HG03378 (cell line): ENCODE data around the gene SH3RF3.

Experiments
- ATAC-seq: cut with Tn5 transposase; IDR thresholded peaks from one replicate; pipeline ENCODE4 v1.9.1; 2021; ENCODE audit warnings: mild to moderate bottlenecking, moderate library complexity; ENCODE audit not compliant: unreplicated experiment

The SH3RF3 gene

DNA sequence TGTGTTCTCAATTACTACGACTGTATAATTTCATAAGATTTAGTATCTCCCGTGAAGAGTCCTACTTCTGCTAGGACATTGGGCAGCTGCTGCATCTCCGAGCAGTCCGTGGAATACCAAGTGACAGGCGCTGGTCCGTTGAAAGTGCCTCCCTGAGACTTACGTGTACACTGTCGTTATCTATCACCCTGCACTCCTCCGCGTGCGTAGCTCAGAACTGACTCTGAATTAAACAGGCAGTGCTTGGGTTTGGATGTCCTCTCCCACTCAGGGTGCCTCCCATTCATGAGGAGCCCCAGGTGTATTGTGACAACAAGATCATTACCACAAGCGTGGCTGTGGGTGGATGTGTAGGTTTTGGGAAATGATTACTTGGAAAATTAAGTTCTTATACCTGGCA, 148.4 kb downstream of the SH3RF3 start:
- ATAC-seq: no peak

DNA sequence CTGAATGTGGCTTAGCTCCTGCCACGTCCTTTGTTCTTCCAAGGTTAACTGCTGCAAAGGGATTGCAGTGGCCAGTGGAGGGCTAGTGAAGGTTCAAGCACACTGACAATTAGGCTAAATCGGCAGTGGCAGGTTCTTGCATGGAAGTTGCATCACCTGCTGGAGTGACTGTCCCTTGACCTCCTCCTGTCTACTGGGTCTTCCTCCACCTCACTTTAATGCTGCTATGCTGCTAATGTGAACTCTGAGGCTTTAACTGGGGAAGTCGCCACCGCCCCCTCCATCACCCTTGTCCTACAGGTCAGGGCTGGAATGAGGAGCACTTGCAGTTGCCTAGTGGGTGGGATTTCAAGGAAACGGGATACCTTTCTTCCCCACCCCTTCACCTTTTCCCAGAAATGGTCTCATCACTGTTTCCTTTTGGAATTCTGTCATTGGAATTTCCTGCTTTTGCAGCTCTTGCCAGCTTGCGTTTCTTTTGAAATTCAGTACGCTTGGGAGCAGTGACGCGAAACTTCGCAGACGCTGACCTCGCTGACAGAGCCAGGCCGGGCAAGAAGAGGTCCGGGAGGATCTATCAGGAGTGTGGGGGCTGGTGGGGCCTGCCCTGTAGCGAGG, 150.3 kb downstream of the SH3RF3 start:
- no peak for ATAC-seq

DNA sequence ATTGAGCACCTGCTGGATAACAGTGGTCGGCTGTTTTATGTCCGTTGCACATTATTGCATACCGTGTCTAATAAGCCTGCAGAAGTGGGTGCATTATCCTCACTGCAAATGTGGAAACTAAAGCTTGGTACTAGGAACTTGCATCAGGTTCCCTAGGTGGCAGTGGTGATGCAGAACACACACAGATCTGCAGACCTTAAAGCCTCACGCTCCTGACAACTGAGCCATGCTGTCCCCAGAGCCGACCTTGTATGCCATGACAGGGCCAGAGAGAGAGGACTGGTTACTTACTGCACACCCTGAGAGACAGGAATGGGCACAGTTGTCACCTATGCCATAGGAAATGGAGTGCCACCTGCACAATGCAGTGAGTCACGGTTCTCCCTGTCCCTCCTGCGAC, 151.8 kb downstream of the SH3RF3 start:
- ATAC-seq: no peak

DNA sequence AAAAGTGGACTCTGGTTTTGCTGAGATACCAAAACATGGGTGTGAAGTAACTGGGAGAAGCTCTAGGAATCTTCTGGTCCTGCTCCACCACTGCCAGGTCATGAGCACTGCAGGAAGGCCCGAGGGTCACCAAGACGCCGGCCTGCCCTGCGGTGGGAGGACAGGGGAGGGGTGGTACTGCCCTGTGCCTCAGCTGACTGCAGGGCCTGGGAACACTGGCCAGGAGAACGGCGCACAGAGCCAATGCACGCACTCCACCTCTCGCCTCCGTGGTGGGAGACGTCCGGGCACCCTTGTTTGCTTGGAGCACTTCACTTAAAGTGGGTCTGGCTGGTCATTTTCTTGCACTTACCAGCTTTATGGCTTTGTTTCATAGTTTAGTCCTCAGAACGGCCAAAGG, 153.4 kb downstream of the SH3RF3 start:
- ATAC-seq: no peak

DNA sequence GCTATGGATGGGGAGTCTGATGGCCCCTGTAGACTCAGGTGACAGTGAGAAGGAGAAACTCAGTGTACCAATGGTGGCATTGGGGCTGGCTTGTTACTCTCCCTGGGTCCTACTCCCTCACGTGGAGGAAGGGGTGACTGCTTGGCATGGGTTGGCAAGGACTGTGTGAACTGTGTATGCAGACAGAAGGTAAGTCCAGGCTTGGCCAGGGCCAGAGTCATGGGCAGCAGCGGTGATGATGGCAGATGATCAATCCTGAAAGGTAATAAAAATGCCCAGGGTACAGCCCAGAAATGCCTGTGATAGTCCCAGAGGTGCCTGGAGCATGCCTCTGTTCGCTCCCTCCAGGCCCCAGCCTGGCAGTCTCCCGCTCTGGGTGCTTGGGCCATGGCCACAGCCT, 153.9 kb downstream of the SH3RF3 start:
- ATAC-seq: no peak

DNA sequence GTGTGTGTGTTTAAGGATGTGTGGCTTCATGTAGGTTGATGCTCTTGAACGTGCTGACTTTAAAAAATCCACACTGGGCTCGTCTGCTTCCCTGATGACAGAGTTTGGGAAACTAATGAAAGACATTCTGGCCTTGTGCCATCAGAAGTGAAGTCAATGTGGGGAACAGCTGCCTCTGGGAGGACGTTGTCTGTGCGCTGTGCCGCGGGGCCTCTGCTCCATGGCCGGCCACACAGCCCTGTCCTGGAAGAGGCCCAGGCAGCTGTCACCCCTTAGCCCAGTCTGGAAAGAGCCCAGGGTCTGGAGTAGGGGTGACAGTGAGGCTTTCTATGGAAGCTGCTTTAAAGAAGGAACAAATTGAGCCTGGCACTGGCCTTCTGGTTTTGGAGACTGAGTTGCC, 155.8 kb downstream of the SH3RF3 start:
- ATAC-seq: no peak

DNA sequence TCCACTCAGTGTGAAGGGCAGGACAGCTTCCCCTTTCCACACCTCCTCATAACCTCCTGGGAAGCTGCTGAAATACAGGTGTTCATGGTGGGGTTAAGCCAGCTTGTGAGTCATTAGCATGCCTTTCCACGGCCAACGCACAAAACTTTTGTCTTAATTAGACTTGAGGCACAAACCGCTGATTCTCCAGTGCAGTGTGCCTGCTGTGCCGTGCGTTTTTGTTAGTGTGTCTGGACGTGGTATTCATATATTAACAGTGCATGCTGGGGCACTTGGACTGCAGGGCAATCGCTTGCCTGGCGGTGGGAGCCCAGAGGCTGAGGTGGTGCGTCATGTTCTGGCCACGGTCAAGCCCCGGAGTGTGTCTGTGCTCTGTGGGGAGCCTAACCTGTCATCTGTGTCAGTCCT, 156.2 kb downstream of the SH3RF3 start:
- no peak for ATAC-seq

DNA sequence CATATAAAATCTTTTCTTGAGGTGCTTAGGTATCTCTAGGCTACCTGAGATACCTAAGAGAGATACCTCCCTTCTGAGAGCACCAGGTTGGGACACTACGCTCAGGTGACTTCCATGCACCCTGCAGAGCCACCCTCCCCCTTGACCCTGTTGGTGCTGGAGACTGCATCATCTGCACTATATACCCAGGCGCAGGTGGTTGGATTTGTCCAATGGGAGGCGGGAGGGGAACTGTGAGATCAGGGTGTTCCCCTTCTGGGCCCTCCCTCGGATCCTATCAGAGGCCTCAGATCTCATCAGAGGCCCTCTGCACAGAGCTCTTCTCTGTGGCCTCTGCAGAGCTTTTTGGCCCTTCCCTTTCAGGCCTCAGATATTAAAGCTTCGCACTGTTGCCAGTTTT, 158.4 kb downstream of the SH3RF3 start:
- ATAC-seq: no peak

DNA sequence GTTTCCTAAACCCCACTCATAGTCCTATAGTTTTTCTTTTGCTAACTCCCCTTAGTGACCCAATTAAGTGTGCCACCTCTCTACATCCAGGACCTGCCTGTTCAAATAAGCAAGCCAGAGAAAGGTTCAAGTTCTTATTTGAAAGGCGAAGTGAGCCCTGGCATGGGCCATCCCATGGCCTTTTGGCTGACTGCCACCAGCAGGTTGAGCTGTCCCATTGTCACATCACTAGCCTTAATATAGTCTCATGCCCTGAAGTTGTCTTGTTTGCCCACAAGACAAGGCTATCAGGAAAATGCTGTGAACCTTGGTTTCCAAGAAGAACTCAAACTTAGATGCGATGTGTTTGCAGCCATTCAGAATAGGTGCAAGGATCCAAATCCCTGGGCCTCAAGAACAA, 158.8 kb downstream of the SH3RF3 start:
- ATAC-seq: no peak

DNA sequence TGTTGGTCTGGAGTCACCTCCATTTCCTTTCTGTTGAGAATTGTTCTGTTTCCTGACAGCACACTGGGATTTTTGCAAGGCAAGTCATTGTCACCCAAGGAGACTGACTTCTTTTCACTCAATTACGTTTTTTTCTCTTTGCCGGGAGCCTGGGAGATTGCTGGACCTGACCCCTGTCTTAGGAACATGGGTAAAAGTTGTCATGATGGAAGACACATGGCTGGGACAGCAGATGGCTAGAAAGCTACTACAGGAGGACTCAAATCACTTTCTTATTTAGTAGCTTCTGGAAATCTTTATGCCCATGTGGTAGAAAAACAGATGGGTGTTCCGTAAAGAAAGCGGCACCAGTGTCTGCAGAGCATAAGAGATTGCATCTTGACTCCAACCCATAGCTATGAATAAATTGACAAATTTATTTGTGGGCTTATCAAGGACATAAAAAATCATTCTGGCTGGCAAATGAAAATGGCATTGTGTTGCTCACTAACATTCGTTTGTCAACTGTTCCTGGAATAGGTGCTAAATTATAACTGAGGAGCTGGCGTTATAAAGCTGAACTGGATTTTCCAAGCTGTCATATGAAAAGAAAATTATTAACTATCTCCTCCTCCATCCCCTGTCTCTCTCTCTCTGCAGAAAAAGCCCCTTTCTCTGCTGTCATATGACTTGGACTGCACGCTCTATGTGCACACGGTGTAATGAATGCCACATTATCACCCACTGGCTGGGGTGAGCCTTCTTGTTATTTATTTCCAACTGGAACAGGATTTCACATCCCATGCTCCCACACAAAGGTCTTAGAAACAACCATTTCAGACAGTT, 159.8 kb downstream of the SH3RF3 start:
- ATAC-seq: no peak

DNA sequence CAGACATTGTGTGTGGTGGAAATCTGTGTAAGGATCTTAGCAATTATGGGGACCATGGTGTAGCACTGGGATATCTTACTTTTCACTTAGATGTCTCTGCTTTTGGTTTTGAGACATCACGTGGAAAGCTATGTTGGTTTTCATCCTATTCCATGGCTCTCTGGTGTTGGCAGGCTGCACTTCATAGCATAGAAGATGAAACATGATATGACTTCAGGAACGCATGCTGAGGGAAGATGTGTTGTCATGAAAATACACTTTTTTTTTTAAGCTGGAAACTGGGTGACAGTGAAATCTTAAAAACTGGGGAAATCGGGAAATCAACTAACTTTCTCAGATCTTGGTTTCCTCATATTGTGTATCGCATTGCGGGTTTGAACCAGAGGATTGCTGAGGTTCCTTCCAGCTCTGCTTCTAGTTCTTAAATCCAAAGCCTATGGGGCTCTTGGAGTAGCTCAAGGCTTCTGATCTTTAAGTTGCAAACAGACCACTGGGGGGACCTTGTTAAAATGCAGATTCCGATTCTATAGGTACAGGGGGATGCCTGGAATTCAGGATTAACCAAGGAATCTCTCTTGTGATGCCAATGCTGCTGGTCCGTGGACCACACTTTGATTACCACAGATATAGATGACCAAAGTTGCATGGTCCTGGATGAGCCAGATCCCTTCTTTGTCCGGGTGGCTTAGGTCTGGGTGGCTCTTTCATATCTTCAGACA, 160.7 kb downstream of the SH3RF3 start:
- ATAC-seq: no peak

DNA sequence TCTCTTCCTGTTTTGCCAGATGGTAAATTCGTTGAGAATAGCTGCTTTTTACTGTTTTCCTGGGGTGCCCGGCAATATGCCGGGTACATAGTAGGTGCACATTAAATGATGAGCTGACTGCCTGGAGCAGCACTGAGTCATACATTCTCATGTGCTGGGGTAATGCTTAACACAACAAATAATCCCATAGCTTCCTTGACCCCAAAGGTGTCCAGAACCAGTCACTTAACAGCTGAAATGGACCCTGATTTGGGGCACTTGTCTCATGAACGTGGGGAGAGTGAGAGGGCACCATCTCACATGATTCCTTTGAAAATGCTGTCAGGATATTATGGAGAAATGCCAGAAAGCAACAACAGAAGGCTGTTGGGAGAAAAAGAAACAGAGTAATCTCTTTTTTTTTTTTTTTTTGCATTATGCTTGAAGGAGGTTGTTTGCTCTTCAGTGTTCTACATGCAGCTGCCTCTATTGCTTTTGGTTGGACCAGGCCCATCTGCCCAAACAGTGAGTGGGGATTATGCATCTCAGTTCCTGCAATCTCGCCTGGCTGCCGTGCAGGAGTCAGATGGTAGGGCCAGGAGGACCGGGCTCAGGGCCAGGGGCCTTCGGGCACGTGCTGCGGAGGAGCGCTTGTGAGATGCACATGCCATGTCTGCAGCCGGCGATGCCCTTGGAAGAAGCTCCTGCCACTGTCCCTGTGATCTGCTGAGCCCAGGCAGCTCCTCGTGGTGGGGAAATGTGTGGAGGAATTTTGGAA, 162.1 kb downstream of the SH3RF3 start:
- no peak for ATAC-seq

DNA sequence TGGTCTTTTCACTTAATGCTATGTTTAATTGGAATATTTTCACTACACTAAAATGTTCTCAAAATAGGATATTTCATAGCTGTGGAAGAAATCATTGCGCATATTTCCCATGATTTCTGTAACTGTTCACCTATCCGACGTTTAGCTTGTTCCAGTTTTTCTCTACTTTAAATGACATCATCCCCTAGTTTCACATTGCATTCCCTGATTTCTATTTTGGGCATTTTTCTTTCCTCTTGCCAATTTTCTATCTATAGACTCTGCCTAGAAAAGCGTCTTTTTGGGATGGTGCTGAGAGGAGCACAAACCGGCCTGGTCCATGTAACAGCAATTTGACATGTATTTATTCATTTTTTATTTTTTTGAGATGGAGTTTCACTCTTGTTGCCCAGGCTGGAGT, 163.4 kb downstream of the SH3RF3 start:
- no peak for ATAC-seq

DNA sequence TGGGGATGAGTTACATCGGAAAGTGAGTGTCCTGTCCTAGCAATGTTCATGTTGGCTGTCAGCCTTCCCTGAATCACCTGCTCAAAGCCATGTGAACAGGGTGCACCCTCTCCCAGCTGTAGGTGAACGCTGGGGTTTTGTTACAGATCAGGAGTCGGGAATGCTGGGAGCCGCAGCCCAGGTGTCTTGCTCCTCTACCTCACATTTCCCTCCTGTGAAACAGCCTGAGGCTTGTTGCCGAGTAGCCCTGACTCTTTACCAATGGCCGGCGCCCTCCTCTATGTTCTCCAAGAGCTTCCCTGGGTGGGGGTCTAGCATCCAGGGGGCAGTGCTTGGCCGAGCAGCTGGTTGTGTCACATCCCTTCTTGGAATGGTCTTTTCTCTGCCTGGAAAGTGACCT, 164.7 kb downstream of the SH3RF3 start:
- no peak for ATAC-seq

DNA sequence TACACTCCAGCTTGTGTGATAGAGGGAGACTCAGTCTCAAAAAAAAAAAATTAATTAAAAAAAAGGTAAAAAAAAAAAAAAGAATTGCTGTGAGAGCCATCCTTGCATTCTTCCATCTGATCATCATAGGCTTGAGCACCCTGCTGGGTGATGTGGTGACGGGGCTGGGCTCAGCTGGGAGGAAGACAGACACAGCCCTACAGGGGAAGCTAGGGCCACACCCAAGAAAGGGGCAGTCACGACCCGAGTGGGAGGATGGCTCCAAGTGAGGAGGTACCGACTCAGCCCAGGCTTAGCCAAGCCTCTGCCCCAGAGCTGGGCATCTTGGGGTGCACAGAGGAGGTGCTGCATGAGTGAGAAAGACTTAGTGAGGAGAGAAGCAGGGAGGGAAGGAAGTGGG, 165.5 kb downstream of the SH3RF3 start:
- ATAC-seq: no peak

DNA sequence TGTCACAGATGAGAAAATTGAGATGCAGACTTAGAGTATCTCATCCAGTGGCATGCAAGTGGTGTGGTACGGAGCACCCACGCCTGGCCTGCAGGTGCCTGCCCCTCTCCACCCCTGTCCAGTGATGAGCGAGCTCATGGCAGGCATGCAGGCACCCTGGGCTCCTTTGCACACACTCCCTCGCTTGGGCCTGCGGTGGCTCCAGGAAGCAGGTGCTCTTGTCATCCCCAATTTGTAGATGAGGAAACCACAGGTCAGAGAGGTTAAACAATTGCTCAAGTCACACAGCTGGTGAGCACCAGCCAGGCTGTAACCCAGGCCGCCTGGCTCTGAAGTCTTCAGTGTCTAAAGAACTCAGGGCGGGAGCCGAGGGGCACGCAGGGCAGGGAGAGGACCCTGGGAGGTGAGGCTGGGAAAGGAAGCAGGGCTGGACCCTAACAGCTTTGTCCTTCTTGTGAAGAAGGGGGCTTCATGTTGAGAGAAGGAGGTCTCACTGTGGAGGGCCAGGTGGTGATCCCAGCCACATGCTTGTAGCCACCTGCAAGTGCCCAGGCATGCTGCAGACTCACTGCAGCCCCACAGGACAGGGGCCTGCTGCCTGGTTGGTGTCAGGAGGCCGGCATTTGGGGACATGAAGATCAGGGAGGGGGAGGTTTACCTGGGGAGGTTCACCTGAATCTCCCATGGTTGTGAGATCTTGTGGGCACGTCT, 166.2 kb downstream of the SH3RF3 start:
- no peak for ATAC-seq

DNA sequence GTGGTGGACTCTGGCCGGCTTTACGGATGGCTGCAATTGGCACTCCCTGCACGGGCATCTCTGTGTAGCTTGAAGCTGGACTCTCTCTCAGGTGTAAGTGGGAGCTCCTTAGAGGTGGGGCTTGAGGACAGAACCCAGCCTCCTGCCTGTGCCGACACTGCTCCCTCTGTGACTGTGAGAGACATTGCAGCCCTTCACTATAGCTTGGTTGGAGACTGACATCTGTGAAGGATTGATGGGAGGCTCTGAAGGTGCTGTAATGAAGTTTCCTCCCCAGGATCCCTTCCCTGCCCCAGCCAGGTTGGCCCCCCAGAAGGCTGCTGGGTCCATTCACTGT, 166.7 kb downstream of the SH3RF3 start:
- no peak for ATAC-seq

DNA sequence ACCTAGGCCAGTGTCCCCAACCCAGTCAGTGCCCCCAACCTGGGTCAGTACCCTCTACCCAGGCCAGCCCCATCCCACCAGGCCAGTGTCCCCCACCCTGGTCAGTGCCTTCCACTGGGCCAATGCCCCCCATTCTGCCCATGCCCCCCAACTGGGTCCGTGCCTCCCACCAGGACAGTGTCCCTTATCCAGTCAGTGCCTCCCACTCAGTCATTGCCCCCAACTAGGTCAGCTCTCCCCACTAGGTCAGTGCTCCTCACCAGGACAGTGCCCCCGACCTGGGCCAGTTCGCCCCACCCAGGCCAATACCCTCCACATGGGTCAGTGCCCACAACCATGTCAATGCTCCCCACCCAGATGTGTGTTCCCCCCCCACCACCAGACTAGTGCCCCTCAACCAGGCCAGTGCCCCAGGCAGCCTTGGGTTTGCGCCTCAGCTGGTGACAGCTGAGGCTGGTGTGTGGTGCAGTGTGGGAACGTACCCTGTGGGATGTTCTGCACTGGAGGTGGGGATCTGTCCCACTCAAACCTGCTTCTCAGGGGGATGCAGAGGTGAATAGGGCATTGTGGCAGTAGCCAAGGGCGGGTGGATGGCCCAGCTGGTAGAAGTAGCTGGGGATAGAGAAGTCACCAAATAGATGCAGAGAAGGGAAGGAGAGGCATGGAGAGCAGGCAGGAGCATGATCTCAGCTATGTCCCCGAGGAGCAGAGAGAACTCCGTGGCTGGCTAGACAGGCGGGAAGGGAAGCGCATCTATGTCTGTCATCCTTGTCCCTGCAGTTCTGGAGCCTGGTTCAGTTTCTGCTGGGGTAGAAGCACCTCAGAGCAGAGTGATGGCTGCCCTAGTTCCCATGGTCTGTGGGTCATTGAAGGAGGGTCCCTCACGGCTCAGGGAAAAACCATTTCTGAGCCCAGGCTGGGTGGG, 168.8 kb downstream of the SH3RF3 start:
- no peak for ATAC-seq

DNA sequence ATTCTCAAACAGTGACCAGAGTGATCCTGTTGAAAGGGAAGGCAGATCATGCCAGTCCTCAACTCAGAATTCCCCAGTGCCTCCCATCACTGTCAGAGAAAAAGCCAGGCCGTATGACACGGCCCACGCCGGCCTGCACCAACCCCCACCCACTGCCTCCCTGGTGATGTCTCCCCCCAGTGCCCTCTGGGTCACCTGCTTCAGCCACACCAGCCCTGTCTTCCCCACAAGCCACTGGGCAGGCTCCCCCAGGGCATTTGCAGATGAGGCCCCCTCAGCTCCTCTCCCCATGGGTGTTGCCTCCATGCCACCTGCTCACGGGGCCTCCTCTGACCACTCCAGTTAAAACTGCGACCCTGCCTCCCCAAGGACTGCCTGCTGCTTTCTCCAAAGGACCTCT, 169.8 kb downstream of the SH3RF3 start:
- ATAC-seq: no peak

DNA sequence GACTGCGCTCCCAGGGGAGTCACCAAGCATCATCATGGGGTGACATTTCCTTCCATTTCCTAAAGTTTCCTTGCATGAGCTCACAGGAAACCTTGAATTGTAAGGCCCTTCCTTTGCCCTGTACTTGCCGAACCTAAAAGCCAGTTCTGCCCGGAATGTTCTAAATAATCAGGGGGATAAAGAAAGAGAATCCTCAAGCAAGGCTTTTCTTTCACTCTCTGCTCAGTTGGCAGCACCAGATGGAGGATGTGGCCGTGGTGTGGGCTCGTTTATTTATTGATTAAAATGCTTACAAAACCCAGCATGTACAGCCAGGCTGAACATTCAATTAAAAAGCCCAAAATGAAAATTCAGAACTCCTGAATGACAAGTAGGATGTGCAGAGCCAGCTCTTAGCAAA, 170.5 kb downstream of the SH3RF3 start:
- no peak for ATAC-seq
